GM19193 (cell line): ENCODE data around the gene OASL.
A peak's percentile ranks its signal among the peaks of the same experiment; 100 is the strongest.

Source experiments
- POLR2A ChIP-seq: IDR thresholded peaks from 4 replicates; pipeline ENCODE4 v1.6.1; 2011; ENCODE audit not compliant: insufficient read depth, insufficient read length; ENCODE audit errors: extremely low read depth

Gene OASL

GRCh38 chr12:121038861-121039668, at the start of gene OASL:
TSS of gene OASL (minus strand) at chr12:121039246. CDS start at chr12:121038971, 275 bp downstream.
- peak; percentile 97 for TF ChIP-seq POLR2A

- no peak for TF ChIP-seq POLR2A
These were observed 49.1 kb upstream of the OASL start for GRCh38 chr12:121088195-121088585.

- no peak for TF ChIP-seq POLR2A
These were observed 48.6 kb upstream of the OASL start for GRCh38 chr12:121087467-121088194.

- TF ChIP-seq POLR2A, result no peak
These were observed 47.8 kb upstream of the OASL start for GRCh38 chr12:121086781-121087295.

- TF ChIP-seq POLR2A, result no peak
These were observed 46.7 kb upstream of the OASL start for GRCh38 chr12:121085506-121086353.

GRCh38 chr12:121085069-121085468, 46.0 kb upstream of the OASL start:
- TF ChIP-seq POLR2A, result no peak

- no peak for TF ChIP-seq POLR2A
These were observed 45.2 kb upstream of the OASL start for GRCh38 chr12:121084229-121084628.

GRCh38 chr12:121080909-121081308, 41.9 kb upstream of the OASL start:
- TF ChIP-seq POLR2A, result no peak

GRCh38 chr12:121079736-121080272, 40.8 kb upstream of the OASL start:
- TF ChIP-seq POLR2A, result no peak

- no peak for TF ChIP-seq POLR2A
These were observed 33.1 kb upstream of the OASL start for GRCh38 chr12:121072147-121072546.

GRCh38 chr12:121069206-121069605, 30.2 kb upstream of the OASL start:
- no peak for TF ChIP-seq POLR2A

- no peak for TF ChIP-seq POLR2A
These were observed 26.3 kb upstream of the OASL start for GRCh38 chr12:121065345-121065744.

GRCh38 chr12:121064116-121064515, 25.1 kb upstream of the OASL start:
- TF ChIP-seq POLR2A, result no peak

- TF ChIP-seq POLR2A, result no peak
These were observed 23.5 kb upstream of the OASL start for GRCh38 chr12:121062391-121063045.
